Immature natural killer cell (primary cell): ENCODE results near the gene ARFRP1. TPM values are rescaled to one million over a fixed set of nuclear protein-coding genes. Genes with fewer than 3 reads are reported as not detected.
"Not testable (repeated sequence)": the region's sequence is repeated elsewhere in the genome, so short reads cannot be mapped to it uniquely, and the experiment has no call there.

Experiments
- DNase-seq, 3 donors: peaks; one replicate each; pipeline ENCODE4 v3.0.0; 2022; ENCODE audit warnings: mixed read lengths in 1 of 3
- H3K27ac Mint-ChIP-seq, 6 donors: one replicate each; pipeline ENCODE4 v1.8.0; 2020; ENCODE audit warnings: mixed read lengths in 6 of 6, mild to moderate bottlenecking in 5 of 6, inconsistent platforms in 4 of 6, moderate library complexity in 3 of 6
- H3K27me3 Mint-ChIP-seq, 3 donors: one replicate each; pipeline ENCODE4 v1.8.0; 2020 to 2021; ENCODE audit warnings: low read depth in 3 of 3, mild to moderate bottlenecking in 3 of 3, mixed read lengths in 3 of 3, moderate library complexity in 3 of 3, inconsistent platforms in 1 of 3
- H3K36me3 Mint-ChIP-seq, 3 donors: one replicate each; pipeline ENCODE4 v1.8.0; 2020; ENCODE audit warnings: mixed read lengths in 3 of 3, inconsistent platforms in 2 of 3, mild to moderate bottlenecking in 2 of 3
- H3K4me1 Mint-ChIP-seq, 2 donors: one replicate each; pipeline ENCODE4 v1.8.0; 2020; ENCODE audit warnings: inconsistent platforms in 2 of 2, mild to moderate bottlenecking in 2 of 2, mixed read lengths in 2 of 2, moderate library complexity in 1 of 2
- H3K4me3 Mint-ChIP-seq, 5 donors: one replicate each; pipeline ENCODE4 v1.8.0; 2020; ENCODE audit warnings: mild to moderate bottlenecking in 5 of 5, mixed read lengths in 5 of 5, inconsistent platforms in 3 of 5, moderate library complexity in 3 of 5
- H3K9me3 Mint-ChIP-seq, 6 donors: one replicate each; pipeline ENCODE4 v1.8.0; 2020; ENCODE audit warnings: mild to moderate bottlenecking in 6 of 6, mixed read lengths in 6 of 6, inconsistent platforms in 4 of 6, moderate library complexity in 3 of 6
- polyA plus RNA-seq, 3 donors: library from polyadenylated mRNA; unstranded; fragments of 300-500 nt; fragmentation: Illumina TruSeq; gene quantifications; one replicate each; pipeline ENCODE4 v1.2.3, GENCODE V29; 2021

ARFRP1 gene
- polyA plus RNA-seq, 3 donors from 2014 or later, result 43.0 to 72.7 (median 54.3) TPM

DNA sequence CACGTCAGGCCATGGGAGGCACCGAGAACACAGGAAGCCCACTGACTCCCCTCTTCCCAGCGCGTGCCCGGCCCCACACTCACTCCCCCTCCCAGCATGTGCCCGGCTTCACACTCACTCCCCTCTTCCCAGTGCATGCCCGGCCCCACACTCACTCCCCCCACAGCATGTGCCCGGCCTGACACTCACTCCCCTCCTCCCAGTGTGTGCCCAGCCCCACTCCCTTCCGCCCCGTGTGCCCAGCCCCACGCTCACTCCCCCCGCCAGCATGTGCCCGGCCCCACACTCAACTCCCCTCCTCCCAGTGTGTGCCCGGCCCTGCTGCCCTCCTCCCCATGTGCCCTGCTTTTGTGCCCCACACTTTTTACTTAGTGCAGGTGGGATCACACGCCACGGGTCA is 39.9 kb downstream of the ARFRP1 start:
- peaks cover 3 to 15% (median 4%) of the 10 kb centered on the region in 3 donors for H3K36me3 Mint-ChIP-seq
- no peak for DNase-seq
- H3K9me3 Mint-ChIP-seq, result no peaks in the 10 kb centered on the region
- peaks cover 0 to 4% (median 4%) of the 10 kb centered on the region in 3 donors for H3K27me3 Mint-ChIP-seq
- H3K4me3 Mint-ChIP-seq, result no peak overlapping the region
- H3K4me1 Mint-ChIP-seq, result peaks cover 0 to 1% of the 10 kb centered on the region in 2 donors
- H3K27ac Mint-ChIP-seq, result no peak overlapping the region

GRCh38 chr20:63665708-63666107 is 42.1 kb downstream of the ARFRP1 start:
- no peak overlapping the region for H3K27ac Mint-ChIP-seq
- no peaks in the 10 kb centered on the region for H3K9me3 Mint-ChIP-seq
- peaks cover 4 to 15% (median 6%) of the 10 kb centered on the region in 3 donors for H3K36me3 Mint-ChIP-seq
- peaks cover 0 to 2% of the 10 kb centered on the region in 2 donors for H3K4me1 Mint-ChIP-seq
- H3K4me3 Mint-ChIP-seq, result no peak overlapping the region
- DNase-seq, result no peak
- H3K27me3 Mint-ChIP-seq, result peaks cover 0 to 4% (median 2%) of the 10 kb centered on the region in 3 donors

DNA sequence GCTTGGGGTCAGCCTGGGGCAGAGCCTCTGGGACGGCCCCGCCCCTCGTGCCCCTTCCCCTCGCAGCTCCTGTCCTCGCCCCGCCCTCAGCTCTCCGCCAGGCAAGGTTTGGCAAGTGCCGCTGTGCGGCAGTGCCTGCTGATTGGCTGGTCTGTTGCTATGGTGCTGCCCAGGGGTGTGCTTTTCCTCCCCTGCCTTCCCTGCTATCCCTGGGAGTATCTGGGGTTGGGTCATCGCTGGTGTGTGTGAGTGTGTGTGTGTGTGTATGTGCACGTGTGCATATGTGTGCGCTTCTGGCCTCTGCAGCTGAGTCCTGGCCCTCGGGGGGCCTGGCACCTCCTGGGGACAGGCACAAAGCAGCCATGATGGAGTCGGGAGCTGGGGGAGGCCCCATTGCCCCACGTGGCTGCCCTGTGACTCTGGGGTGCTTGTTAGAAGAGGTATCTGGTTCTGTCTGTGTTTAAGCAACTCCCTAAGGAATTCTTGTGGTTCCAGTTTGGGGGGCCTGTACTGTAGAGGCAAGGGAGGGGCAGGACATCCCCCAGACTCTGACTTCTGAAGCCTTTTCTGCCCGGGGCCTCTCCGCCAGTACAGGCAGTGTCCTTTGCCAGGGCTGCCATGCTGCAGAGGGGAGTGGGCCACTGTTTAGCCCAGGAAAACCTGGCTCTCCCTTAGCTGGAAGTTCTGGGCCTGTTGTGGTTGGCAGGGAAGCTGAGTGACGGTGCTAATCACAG is 42.7 kb downstream of the ARFRP1 start:
- no peak for DNase-seq
- no peak overlapping the region for H3K27ac Mint-ChIP-seq
- H3K9me3 Mint-ChIP-seq, result no peaks in the 10 kb centered on the region
- H3K36me3 Mint-ChIP-seq, result peaks cover 8 to 15% (median 8%) of the 10 kb centered on the region in 3 donors
- no peak overlapping the region for H3K4me3 Mint-ChIP-seq
- peaks cover 0 to 4% (median 2%) of the 10 kb centered on the region in 3 donors for H3K27me3 Mint-ChIP-seq
- peaks cover under 1 to 4% of the 10 kb centered on the region in 2 donors for H3K4me1 Mint-ChIP-seq

DNA sequence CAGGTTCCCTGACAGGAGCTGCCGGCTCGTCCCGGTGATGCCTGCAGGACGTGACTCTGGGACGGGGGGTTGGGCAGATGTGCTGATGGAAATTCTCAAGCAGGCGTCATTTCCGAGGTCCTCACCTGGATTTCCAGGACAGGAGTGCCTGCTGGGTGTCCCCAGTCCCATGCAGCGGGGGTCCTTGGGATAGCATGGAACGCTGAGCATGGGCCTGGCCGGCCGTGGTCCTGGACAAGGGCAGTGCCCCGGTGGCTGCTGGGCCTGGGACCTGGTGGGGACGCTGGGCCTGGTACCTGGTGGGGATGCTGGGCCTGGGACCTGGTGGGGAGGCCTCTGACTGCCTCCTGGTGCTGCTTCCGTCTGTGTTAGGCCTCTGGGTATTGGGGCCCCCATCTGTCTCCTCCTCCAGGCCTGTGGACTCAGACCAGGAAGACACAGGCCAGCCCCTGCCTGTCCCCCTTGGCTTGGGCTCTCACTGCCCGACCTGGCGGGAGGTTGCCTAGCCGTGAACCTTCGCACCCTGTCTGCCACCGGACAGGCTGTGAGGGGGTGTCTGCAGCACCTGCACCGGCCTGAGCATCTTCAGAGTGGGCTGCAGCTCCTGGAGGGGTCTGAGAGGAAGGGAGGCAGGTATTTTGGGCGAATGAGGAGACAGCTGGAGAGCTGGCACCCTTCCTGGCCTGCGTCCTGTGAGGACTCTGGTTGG is 43.5 kb downstream of the ARFRP1 start:
- Mint-ChIP-seq H3K9me3 (no peaks in the 10 kb centered on the region), H3K27ac (no peak overlapping the region), H3K27me3 (peaks cover 0 to 4% (median 2%) of the 10 kb centered on the region in 3 donors), H3K4me1 (peaks cover 8 to 9% of the 10 kb centered on the region in 2 donors), H3K36me3 (peaks cover 8 to 17% (median 13%) of the 10 kb centered on the region in 3 donors), H3K4me3 (no peak overlapping the region)
- DNase-seq, result no peak

- Mint-ChIP-seq H3K36me3 (peaks cover 8 to 13% (median 13%) of the 10 kb centered on the region in 3 donors), H3K27ac (no peak overlapping the region), H3K27me3 (peaks cover 0 to 4% (median 2%) of the 10 kb centered on the region in 3 donors), H3K9me3 (no peaks in the 10 kb centered on the region), H3K4me3 (no peak overlapping the region), H3K4me1 (peaks cover 16% of the 10 kb centered on the region in 2 donors)
- DNase-seq, result no peak
Measured at GRCh38 chr20:63663332-63664066, 44.3 kb downstream of the ARFRP1 start.

DNA sequence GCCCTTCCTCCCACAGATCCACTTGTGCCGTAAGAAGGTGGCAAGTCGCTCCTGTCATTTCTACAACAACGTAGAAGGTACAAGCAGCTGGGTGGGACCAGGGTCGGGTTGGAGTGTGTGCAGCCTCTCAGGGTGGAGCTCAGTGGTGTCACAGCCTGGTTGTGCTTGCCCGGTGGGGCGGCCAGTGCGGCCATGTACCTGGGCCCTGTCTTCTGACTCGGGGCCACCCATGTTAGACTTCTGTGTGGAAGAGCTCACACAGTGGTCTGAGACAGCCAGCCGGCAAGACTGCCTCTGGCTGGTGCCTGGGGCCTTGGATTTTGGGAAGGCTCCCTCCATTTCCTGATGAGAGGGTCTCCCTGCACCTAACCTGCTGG is 45.0 kb downstream of the ARFRP1 start:
- Mint-ChIP-seq H3K27me3 (peaks cover 4 to 8% (median 6%) of the 10 kb centered on the region in 3 donors), H3K27ac (no peak overlapping the region), H3K4me3 (no peak overlapping the region), H3K9me3 (peaks cover 0 to 3% (median 0%) of the 10 kb centered on the region in 6 donors), H3K36me3 (peaks cover 4 to 13% (median 8%) of the 10 kb centered on the region in 3 donors), H3K4me1 (peaks cover 22 to 23% of the 10 kb centered on the region in 2 donors)
- no peak for DNase-seq

- DNase-seq, result no peak
- peaks cover 6 to 10% (median 6%) of the 10 kb centered on the region in 3 donors for H3K27me3 Mint-ChIP-seq
- peaks cover 24% of the 10 kb centered on the region in 2 donors for H3K4me1 Mint-ChIP-seq
- H3K9me3 Mint-ChIP-seq, result peaks cover 0 to 3% (median 0%) of the 10 kb centered on the region in 6 donors
- no peak overlapping the region for H3K27ac Mint-ChIP-seq
- no peak overlapping the region for H3K4me3 Mint-ChIP-seq
- H3K36me3 Mint-ChIP-seq, result peaks cover 4 to 13% (median 6%) of the 10 kb centered on the region in 3 donors
Measured at GRCh38 chr20:63661959-63662812, 45.6 kb downstream of the ARFRP1 start.

GRCh38 chr20:63661108-63661507 is 46.7 kb downstream of the ARFRP1 start:
- Mint-ChIP-seq H3K36me3 (peaks cover 3 to 13% (median 4%) of the 10 kb centered on the region in 3 donors), H3K27me3 (peaks cover 6 to 8% (median 6%) of the 10 kb centered on the region in 3 donors), H3K4me3 (no peak overlapping the region), H3K4me1 (peaks cover 24% of the 10 kb centered on the region in 2 donors), H3K9me3 (peaks cover 0 to 3% (median 0%) of the 10 kb centered on the region in 6 donors), H3K27ac (no peak overlapping the region)
- no peak for DNase-seq

DNA sequence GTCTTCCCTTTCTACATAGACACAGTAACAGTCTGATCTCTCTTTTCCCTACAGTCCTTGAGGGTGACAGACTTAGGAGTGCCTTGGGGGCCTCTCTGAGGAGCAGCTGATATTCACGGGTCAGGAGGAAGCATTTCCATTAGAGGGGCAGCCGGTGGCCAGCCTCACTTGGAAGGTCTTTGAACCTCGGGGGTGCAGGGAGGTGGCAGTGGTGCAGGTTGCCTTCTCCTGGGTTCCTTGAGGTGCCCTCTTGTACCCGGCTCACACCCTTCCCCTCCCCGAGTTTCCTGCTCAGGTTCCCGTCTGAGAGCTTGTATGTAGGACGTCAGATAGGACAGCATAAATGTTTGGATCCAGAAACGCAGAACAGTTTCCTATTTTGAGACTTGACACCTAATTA is 47.2 kb downstream of the ARFRP1 start:
- peaks cover 0 to 3% (median 0%) of the 10 kb centered on the region in 6 donors for H3K9me3 Mint-ChIP-seq
- H3K4me3 Mint-ChIP-seq, result peak overlapping the region in 3 of 5 donors; percentile 24 to 44 (median 41)
- H3K27me3 Mint-ChIP-seq, result peaks cover 6 to 8% (median 6%) of the 10 kb centered on the region in 3 donors

DNA sequence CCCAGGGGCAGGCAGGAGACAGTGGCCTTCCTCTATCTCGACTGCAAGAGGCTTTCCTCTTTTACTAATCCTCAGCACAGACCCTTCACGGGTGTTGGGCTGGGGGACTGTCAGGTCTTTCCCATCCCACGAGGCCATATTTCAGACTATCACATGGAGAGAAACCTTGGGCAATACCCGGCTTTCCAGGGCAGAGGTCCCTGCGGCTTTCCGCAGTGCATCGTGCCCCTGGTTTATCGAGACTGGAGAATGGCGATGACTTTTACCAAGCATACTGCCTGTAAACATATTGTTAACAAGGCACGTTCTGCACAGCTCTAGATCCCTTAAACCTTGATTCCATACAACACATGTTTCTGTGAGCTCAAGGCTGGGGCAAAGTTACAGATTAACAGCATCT is 47.6 kb downstream of the ARFRP1 start:
- H3K27me3 Mint-ChIP-seq, DNase-seq, H3K27ac Mint-ChIP-seq, H3K9me3 Mint-ChIP-seq: not testable (repeated sequence)
- peaks cover 3 to 13% (median 4%) of the 10 kb centered on the region in 3 donors for H3K36me3 Mint-ChIP-seq
- peaks cover 24% of the 10 kb centered on the region in 2 donors for H3K4me1 Mint-ChIP-seq
- peak overlapping the region; percentile 17 to 97 (median 49) for H3K4me3 Mint-ChIP-seq

More for the DNA sequence above, 47.2 kb downstream of the ARFRP1 start:
- H3K27ac Mint-ChIP-seq, result no peak overlapping the region
- no peak for DNase-seq
- H3K4me1 Mint-ChIP-seq, result peaks cover 24% of the 10 kb centered on the region in 2 donors
- peaks cover 3 to 13% (median 4%) of the 10 kb centered on the region in 3 donors for H3K36me3 Mint-ChIP-seq

DNA sequence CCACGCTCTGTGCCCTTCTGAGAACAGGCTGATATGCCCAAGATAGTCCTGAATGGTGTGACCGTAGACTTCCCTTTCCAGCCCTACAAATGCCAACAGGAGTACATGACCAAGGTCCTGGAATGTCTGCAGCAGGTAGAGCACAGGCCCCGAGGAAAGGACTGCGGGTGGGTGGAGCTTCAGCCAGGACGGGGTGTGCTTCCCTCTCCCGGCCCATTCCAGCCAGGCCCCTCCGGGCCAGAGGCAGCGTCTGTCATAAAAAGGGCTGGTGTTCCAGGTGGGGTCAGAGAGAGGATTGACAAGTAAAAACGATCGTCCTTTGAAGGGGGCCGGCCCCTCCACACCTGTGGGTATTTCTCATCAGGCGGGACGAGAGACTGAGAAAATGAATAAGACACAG is 48.4 kb downstream of the ARFRP1 start:
- H3K27ac Mint-ChIP-seq, result no peak overlapping the region
- H3K9me3 Mint-ChIP-seq, result peaks cover 0 to 3% (median 0%) of the 10 kb centered on the region in 6 donors
- H3K36me3 Mint-ChIP-seq, result peaks cover 3 to 10% (median 4%) of the 10 kb centered on the region in 3 donors
- no peak for DNase-seq
- H3K27me3 Mint-ChIP-seq, result peaks cover 7 to 10% (median 9%) of the 10 kb centered on the region in 3 donors
- H3K4me1 Mint-ChIP-seq, result peaks cover 24% of the 10 kb centered on the region in 2 donors
- H3K4me3 Mint-ChIP-seq, result peak overlapping the region; percentile 95 to 97 (median 96)

- H3K27ac Mint-ChIP-seq, result peak overlapping the region; percentile 88 to 97 (median 94)
- no peak for DNase-seq
- H3K9me3 Mint-ChIP-seq, result peaks cover 0 to 3% (median 0%) of the 10 kb centered on the region in 6 donors
- peak overlapping the region; percentile 95 to 97 (median 96) for H3K4me3 Mint-ChIP-seq
- peaks cover 3 to 10% (median 4%) of the 10 kb centered on the region in 3 donors for H3K36me3 Mint-ChIP-seq
- H3K27me3 Mint-ChIP-seq, result peaks cover 9 to 12% (median 11%) of the 10 kb centered on the region in 3 donors
- peaks cover 29% of the 10 kb centered on the region in 2 donors for H3K4me1 Mint-ChIP-seq
Measured at GRCh38 chr20:63658749-63659187, 49.0 kb downstream of the ARFRP1 start.
